Stimulated activated CD4-positive, alpha-beta T cell treated with anti-CD3 and anti-CD28 coated beads, Interleukin-15, amount 100 ng/mL, for 24 hours (primary cell): ENCODE data around the gene SUPT5H.

ENCODE experiments used
- DNase-seq: peaks from one replicate; pipeline ENCODE4 v3.0.0-alpha.2; 2020

The SUPT5H gene

DNA sequence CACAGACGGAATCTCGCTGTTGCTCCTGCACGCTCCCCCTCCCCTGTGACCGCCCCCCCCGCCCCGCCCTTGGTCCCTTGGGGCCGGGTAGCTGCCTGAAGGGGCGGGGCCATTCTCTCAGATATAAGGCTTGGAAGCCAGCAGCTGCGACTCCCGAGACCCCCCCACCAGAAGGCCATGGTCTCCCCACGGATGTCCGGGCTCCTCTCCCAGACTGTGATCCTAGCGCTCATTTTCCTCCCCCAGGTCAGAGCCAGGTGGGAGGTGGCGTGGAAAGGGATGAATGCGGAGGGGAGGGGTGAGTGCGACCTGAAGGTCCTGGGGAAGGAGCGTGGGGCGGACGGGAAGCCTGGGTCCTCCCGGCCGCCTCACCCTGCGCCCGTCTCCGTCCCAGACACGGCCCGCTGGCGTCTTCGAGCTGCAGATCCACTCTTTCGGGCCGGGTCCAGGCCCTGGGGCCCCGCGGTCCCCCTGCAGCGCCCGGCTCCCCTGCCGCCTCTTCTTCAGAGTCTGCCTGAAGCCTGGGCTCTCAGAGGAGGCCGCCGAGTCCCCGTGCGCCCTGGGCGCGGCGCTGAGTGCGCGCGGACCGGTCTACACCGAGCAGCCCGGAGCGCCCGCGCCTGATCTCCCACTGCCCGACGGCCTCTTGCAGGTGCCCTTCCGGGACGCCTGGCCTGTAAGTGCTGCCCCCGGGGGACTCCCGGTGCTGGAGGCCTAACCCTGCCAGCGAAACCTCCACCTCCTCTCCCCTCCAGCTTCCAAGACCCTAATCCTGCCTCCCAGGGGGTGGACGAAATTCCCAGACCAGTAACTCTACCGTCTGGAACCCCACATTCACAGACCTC, 53.6 kb downstream of the SUPT5H start, which contains the start of gene DLL3:
DLL3 (plus strand) TSS at position 150 of the 845 bp plus-strand sequence; CDS start at position 178, 28 bp downstream.
- peak; percentile 41 for DNase-seq

DNA sequence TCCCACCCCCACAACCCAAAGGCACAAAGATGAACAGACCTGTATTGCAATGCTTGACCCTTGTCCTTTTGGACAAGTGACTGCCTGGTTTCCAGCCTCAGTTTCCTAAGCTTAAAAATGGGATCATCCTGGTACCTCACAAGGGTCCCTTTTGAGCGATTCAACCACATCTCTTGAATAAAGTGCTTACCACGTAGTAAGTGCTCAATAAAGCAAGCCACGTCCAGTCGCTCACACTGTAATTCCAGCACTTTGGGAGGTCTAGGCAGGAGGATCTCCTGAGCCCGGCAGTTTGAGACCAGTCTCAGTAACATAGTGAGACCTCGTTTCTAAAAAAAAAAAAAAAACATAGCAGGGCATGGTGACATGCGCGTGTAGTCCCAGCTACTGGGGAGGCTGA, 54.5 kb downstream of the SUPT5H start:
- DNase-seq = no peak

DNA sequence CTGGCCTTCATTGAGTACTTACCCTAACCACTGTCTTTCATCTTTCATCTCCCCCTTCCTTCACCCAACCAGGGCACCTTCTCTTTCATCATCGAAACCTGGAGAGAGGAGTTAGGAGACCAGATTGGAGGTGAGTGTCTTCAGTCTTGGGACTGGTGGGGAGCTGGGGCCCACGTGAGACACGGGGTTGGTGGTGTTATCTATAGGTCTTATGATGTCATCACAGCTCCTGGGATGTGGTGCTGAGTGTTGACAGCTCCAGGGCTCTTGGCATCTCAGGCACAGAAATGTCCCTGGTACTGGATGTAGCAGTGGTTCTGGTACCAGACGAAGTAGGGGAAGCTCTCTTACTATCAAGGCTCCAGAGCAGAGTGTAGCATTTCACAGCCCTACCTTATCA, 55.2 kb downstream of the SUPT5H start:
- DNase-seq = no peak

DNA sequence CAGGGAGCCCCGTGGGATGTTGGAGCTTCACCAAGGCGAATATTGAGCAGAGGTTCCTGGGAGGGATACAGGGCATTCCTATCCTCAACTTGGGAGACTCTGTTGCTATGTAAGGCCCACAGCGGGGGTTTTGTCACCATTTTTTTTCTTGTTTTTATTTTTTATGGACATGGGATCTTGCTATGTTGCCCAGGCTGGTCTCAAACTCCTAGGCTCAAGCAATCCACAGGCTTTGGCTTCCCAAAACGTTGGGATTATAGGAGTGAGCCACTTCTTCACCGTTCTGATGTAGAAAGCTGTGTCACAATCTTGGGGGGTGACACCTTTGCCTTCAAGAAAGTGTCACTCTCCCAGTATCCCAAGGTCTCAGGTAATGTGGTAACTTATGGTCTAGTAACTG, 56.0 kb downstream of the SUPT5H start:
- DNase-seq = no peak

DNA sequence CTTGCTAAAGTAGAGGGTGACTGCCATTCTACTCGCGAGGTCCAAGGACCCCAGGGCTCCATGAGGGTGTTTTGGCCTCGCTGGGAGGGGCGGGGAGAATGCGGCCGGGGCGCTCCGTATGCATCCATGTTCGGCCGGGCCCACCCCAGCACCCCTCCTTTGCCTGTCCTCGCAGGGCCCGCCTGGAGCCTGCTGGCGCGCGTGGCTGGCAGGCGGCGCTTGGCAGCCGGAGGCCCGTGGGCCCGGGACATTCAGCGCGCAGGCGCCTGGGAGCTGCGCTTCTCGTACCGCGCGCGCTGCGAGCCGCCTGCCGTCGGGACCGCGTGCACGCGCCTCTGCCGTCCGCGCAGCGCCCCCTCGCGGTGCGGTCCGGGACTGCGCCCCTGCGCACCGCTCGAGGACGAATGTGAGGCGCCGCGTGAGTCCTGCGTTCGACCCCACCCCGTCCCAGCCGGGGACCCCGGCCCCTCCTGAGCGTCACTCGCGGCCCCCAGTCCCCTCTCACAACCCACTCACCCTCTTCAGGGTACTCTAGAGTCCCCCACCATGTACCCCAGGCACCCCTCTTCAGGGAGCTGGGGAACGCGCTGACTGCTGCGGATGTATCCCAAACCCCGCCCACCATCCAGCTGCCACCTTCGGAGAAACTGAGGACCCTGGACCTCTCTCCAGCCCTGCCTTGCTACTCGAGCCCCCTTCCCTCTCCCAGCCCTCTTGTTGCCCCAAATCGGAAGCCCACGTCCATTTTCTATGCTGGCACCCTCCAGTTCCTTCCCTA, 57.4 kb downstream of the SUPT5H start:
- peak; percentile 83 for DNase-seq

DNA sequence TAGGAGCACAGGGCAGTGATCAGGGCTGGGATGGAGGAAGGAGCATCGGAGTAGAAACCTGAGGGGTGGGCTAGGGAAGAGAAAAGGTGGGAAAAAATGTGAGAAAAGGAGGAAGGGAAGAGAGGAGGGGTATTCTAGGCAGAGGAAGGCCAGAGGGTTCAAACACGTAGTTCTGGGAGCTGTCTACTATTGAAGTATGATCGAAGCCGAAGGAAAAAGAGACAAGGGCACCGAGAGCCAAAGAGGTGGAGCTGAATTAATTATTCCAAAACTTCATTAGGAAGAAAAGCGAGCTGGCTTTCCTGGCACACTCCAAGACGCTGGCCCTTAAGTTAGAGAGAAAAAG, 61.2 kb downstream of the SUPT5H start:
- DNase-seq = no peak

DNA sequence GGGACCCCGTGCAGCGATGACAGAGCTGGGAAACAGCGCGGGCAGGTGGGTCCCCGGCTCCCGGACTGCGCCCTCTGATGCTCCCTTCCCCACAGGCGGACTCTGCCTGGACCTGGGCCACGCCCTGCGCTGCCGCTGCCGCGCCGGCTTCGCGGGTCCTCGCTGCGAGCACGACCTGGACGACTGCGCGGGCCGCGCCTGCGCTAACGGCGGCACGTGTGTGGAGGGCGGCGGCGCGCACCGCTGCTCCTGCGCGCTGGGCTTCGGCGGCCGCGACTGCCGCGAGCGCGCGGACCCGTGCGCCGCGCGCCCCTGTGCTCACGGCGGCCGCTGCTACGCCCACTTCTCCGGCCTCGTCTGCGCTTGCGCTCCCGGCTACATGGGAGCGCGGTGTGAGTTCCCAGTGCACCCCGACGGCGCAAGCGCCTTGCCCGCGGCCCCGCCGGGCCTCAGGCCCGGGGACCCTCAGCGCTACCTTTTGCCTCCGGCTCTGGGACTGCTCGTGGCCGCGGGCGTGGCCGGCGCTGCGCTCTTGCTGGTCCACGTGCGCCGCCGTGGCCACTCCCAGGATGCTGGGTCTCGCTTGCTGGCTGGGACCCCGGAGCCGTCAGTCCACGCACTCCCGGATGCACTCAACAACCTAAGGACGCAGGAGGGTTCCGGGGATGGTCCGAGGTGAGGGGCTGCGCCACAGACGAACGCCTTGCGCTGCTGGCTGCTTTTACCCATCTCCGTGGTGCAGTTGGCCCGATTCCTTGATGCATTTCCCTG, 61.7 kb downstream of the SUPT5H start:
- DNase-seq = peak; percentile 82

DNA sequence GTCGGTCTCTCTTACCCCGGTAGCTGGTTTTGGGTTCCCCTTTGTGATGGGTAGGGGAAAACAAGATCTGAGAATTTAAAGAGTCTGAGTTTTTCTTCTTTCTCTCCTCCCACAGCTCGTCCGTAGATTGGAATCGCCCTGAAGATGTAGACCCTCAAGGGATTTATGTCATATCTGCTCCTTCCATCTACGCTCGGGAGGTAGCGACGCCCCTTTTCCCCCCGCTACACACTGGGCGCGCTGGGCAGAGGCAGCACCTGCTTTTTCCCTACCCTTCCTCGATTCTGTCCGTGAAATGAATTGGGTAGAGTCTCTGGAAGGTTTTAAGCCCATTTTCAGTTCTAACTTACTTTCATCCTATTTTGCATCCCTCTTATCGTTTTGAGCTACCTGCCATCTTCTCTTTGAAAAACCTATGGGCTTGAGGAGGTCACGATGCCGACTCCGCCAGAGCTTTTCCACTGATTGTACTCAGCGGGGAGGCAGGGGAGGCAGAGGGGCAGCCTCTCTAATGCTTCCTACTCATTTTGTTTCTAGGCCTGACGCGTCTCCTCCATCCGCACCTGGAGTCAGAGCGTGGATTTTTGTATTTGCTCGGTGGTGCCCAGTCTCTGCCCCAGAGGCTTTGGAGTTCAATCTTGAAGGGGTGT, 62.5 kb downstream of the SUPT5H start:
- no peak for DNase-seq

DNA sequence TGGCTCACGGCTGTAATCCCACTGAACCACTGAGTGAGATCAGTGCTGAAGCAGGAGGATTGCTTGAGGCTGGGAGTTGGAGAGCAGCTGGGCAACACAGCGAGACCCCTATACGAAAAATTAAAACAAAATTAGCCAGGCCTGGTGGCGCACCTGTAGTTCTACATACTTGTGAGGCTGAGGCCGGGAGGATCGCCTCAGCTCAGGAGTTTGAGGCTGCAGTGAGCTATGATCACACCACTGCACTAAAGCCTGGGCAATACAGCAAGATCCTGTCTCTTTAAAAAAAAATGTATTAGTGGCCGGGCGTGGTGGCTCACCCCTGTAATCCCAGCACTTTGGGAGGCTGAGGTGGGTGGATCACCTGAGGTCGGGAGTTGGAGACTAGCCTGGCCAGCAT, 63.2 kb downstream of the SUPT5H start:
- DNase-seq = no peak

DNA sequence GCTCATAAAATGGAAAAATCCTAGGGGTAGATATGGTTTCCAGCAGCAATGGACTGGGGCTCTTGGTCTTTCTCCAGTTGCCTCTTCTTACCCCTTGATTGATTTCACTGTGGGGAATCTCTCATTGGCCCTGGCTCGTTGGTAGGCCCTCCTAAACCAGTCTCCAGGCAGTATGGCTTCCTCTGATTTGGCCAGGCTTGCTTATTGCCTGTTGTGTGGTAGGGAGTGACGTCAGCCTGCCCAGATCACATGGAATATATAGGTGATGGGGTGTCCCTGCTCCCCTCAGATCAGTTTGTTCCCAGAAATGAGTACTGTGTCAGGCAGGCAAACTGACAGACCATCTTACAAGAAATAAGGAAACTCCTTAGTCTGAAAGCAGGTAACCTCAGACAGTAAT, 63.9 kb downstream of the SUPT5H start:
- no peak for DNase-seq

DNA sequence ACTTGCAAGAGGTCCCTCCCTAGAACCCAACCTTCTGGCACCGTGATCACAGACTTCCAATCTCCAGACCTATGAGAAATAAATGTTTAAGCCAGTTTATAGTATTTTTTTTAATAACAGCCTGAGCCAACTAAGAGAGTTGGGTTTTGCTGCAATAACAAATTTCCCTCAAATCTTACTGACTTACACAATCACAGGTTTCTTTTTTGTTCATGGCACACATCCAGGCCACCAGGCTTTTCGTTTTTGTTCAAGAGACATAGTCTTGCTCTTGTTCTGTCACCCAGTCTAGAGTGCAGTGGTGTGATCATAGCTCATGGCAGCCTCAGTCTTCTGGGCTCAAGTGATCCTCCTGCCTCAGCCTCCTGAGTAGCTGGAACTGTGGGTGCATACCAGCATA, 67.6 kb downstream of the SUPT5H start:
- no peak for DNase-seq

DNA sequence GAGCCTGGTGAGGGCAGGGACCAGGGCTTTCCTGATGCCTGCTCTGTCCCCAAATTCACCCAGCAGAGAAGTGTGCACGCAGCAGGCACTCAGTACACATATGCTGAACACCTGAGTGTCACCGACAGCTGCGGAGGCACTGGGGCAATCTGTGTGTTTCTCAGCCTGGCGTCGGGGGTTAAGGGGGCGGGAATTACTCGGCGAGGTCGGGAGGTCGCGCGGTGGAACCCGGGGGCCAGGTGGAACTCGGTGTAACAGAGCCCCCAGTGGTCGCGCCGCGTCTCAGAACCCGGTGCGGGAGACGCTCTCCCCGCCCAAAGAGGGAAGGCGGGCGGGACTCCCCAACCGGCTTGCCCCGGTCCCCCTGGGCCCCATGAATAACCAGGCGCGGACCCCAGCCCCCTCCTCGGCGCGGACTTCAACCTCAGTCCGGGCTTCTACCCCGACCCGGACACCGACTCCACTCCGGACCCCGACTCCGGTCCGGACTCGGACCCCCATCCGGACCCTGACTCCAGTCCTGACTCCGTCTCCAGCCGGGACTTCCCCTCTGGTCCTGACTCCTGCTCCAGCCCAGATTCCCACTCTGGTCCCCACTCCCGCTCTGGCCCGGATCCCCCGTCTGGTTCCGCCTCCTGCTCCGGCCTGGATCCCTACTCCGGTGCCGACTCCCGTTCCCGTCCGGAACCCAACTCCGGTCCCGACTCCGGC, 69.6 kb downstream of the SUPT5H start, which contains the start of gene SELENOV:
SELENOV (plus strand) TSS at position 300 of the 711 bp plus-strand sequence; CDS start at position 374, 74 bp downstream.
- peak; percentile 21 for DNase-seq

DNA sequence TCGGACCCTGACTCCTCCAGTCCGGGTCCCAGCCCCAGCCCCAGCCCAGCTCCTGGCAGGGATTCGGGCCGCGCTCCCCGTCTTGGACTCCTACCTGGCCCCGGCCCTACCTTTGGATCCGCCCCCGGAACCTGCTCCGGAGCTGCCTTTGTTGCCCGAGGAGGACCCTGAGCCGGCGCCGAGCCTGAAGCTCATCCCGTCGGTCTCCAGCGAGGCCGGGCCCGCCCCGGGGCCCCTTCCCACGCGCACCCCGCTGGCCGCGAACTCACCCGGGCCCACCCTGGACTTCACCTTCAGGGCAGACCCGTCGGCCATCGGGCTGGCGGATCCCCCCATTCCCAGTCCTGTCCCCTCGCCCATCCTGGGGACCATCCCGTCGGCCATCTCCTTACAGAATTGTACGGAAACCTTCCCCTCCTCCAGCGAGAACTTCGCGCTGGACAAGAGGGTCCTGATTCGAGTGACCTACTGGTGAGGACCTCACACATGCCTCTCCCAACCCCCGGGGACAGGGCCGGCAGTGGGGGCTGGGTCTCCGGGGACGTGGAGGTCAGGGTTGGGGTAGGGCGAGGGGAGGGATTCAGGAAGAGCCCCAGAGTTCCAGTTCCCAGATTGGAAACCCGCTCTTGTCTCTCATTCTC, 70.3 kb downstream of the SUPT5H start:
- peak; percentile 31 for DNase-seq

DNA sequence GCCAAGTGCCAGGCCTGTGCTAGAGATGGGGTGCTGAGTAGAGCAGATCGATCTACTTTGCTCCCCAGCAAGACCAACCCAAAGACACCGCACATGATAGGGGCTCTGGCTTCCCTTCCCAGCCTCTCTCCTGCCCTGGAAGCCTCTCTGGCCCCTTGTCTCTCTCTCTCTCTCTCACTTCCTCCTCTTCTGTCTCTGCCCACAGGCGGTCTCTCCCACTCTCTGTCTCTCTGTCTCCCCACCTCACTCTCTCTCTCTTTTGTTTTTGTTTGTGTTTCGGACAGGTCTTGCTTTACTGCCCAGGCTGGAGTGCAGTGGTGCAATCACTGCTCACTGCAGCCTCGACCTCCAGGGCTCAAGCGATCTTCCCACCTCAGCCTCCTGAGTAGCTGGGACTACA, 70.9 kb downstream of the SUPT5H start:
- DNase-seq = no peak

DNA sequence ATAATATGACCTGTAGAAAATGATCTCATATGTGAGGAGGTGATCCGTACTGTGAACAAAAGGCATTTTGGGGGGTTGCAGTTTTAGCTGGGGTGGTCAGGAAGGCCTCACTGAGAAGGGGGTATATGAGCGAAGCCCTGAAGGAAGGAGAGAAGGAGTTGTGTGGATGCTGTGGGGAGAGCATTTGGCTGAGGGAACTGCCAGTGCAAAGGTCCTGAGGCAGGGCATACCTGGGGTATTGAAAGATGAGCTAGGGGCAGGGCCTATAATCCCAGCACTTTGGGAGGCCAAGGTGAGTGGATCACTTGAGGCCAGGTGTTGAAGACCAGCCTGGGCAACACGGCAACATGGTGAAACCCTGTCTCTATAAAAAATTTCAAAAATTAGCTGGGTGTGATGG, 72.0 kb downstream of the SUPT5H start:
- no peak for DNase-seq

DNA sequence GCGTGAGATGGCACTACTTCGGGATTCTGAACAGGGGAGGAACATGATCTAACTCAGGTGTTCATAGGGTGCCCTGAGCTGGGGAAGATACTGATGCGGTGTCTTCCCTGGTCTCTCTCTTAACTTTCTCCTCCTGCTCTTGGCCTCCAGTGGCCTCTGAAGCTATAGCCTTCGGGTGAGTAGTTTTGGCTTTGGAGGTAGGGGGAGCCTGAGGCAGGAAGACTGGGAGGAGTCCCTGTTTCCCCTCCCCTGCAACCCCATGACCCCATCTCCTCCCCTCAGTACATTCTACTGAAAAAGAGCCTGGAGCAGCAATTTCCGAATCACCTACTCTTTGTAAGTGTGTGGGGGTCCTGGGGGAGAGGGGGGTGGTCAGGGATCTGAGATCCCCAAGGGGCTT, 73.1 kb downstream of the SUPT5H start:
- no peak for DNase-seq

DNA sequence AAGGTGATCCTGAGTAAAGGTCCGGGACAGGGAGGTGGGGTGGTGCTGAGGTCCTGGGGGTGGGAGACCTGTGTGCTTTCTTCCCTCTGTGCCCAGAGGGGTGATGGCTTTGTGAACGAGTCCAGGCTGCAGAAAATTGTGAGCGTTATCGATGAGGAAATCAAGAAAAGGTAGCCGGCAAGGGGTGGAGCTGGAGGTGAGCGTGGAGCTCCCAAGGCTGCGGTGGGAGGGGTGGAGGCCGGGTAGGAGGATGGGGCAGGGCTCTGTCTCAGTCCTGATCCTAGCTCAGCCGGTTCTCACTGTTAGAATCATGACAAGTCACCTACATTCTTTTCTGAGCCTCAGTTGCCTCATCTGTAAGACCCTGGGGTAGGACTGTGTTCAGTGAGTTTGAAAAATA, 73.6 kb downstream of the SUPT5H start:
- no peak for DNase-seq

DNA sequence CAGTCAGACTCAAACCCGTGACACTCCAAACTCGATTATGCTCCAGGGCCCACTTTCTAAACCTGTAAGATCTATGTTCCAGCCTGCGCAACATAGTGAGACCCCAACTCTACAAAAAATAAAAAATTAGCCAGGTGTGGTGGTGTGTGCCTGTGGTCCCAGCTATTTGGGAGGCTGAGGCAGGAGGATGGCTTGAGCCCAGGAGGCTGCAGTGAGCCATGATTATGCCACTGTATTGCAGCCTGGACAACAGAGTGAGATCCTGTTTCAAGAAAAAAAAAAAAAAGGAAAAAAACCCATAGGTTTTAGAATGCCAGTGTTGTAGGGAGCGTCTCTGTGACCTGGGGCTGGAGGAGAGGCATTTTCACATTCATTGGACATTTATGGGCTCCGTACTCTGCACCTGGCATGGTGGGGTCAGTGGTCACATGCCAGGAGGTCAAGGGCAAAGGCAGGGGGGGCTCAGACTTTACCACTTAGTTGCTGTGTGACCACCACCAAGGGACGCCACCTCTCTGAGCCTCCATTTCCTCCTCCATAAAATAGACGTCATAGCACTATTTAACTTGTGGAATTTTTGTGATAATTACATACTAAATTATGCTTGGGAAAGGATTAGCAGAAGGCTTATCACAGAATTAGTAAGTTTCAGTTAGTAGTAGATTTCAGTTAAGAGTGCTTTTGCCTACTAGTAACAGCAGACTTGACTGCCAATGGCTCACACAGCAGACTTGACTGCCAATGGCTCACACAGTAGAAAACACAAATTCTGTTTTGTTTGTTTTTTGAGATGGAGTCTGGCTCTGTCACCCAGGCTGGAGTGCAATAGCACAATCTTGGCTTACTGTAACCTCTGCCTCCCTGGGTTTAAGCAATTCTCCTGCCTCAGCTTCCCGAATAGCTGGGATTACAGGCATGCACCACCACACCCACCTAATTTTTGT, 75.4 kb downstream of the SUPT5H start:
- no peak for DNase-seq

DNA sequence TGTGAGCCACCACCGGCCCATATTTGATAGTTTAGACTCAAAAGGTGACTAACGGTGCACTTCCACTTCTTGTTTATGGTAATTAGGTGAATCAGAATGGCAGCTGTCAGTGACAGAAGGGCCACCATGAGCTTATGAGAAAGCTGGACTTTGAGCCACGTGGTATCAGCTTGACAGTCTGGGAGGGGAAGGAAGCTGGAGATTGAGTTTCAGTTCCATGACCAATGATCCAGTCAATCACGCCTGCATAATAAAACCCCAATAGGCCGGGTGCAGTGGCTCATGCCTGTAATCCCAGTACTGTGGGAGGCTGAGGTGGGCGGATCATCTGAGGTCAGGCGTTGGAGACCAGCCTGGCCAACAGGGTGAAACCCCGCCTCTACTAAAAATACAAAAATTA, 79.1 kb downstream of the SUPT5H start:
- DNase-seq = no peak

DNA sequence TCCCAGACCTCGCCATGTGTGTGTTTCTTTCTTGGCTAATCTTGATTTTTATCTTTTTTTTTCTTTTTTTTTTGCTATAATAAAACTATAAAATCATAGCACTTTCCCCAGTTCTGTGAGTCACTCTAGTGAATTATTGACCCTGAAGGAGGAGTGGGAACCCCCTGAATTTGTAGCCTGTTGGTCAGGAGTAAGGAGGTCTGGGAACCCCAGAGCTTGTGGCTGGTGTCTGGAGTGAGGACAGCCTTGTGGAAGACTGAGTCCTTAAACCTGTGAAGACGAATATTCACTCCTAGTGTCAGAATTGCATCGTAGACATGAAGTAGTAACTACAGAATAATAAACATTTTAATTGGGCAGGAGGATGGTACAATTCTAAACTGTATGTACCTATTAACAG, 79.8 kb downstream of the SUPT5H start:
- DNase-seq = no peak
